OCI-LY1 (cell line): ENCODE data around the gene B4GALT2.

Source experiments
- EZH2 ChIP-seq: fragments of 200-600 bp; sonication (generic), shearing (Covaris generic); IDR thresholded peaks from 2 replicates; pipeline ENCODE4 v1.8.0; 2017; ENCODE audit warnings: borderline replicate concordance, mixed run types, mild to moderate bottlenecking, antibody characterized with exemption, low read length, moderate library complexity, mixed read lengths
- TF ChIP-seq, protein P1 (sequence below): fragments of 200-600 bp; sonication (generic), shearing (Covaris generic); IDR thresholded peaks from 2 replicates; pipeline ENCODE4 v1.5.1; 2017; ENCODE audit warnings: mild to moderate bottlenecking, antibody characterized with exemption, low read length, moderate library complexity, mixed read lengths

GRCh38 chr1:44020464-44020863, 41.5 kb downstream of the B4GALT2 start:
- TF ChIP-seq, protein P1, sequence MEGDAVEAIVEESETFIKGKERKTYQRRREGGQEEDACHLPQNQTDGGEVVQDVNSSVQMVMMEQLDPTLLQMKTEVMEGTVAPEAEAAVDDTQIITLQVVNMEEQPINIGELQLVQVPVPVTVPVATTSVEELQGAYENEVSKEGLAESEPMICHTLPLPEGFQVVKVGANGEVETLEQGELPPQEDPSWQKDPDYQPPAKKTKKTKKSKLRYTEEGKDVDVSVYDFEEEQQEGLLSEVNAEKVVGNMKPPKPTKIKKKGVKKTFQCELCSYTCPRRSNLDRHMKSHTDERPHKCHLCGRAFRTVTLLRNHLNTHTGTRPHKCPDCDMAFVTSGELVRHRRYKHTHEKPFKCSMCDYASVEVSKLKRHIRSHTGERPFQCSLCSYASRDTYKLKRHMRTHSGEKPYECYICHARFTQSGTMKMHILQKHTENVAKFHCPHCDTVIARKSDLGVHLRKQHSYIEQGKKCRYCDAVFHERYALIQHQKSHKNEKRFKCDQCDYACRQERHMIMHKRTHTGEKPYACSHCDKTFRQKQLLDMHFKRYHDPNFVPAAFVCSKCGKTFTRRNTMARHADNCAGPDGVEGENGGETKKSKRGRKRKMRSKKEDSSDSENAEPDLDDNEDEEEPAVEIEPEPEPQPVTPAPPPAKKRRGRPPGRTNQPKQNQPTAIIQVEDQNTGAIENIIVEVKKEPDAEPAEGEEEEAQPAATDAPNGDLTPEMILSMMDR, result no peak
- TF ChIP-seq EZH2, result no peak
